Measurements from ENCODE around the gene MARCHF4.

- TF ChIP-seq CTCF (IDR thresholded peaks at IDR 0.05) (no peak), POLR2A (IDR thresholded peaks at IDR 0.05) (no peak)
These were observed 43.3 kb upstream of the MARCHF4 start for GRCh38 chr2:216415541-216415940.
